Measurements from ENCODE around the gene SH3GL3. TPM values are rescaled to one million over a fixed set of nuclear protein-coding genes. Genes with fewer than 3 reads are reported as not detected.

Gene SH3GL3
- total and polyA plus RNA-seq, 2 of the 8 experiments (the other 6 are each of a cell fraction or from before 2014, with no cell fraction given), result 14.1 to 19.1 TPM

DNA sequence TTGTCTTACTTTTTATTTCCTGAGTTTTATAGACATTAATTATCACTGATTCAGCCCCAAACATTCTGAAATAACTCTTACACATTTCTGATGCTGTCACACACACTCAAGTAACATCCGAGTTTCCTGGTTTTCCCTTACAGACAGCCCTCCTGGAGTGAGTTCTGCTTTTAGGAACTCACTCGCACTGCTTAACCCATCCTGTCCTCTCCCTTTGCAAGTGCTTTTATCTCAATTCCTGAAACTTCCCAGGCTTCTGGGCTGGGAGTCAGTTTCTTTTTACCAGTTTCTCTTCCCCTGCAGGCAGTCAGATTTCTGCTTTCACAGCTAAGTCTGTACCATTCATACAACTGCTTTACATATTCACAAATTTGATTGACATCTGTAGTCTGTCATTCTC lies 15.6 kb upstream of the SH3GL3 start:
- FAIRE-seq, result no peak
- POLR2A ChIA-PET (ENCODE audit: partially characterized antibody), result no interaction called here

More for the DNA sequence above, 15.6 kb upstream of the SH3GL3 start:
- H4K8ac ChIP-seq (ENCODE audit: extremely low read depth, insufficient read depth, low read length), result no peak overlapping the region
- no peaks in the 10 kb centered on the region for H4K20me1 ChIP-seq (replicated peaks in 1 of 2; ENCODE audit: control insufficient read depth in 1 of 2, insufficient read depth in 2 of 2, low read length in 2 of 2)
- no peak overlapping the region for H3K27ac ChIP-seq (ENCODE audit: low read depth, low read length)
- no peak overlapping the region for H3K4me3 ChIP-seq (ENCODE audit: extremely low read depth in 1 of 4, insufficient read depth in 2 of 4, low read depth in 3 of 4, low read length in 4 of 4)
- 58% methylated on average over 2 of the region's 2 CpGs; no CpG with 5 or more reads in 1 of the 2 experiments for WGBS, 2 experiments (ENCODE audit: extremely low coverage in 1 of 2, insufficient coverage in 1 of 2, insufficient read length in 1 of 2, insufficient replicate concordance in 2 of 2, low coverage in 1 of 2, low lambda C conversion rate in 2 of 2, missing lambda C conversion rate in 1 of 2)
- no peak overlapping the region for H2BK20ac ChIP-seq (ENCODE audit: low read length)
- H3K23me2 ChIP-seq (ENCODE audit: low read depth, low read length), result no peaks in the 10 kb centered on the region
- H3K36me3 ChIP-seq (ENCODE audit: control insufficient read depth in 2 of 4, insufficient read depth in 4 of 4, low read length in 3 of 4), result no peaks in the 10 kb centered on the region; a peak in 1 of 8 replicates
- CTCF ChIA-PET (ENCODE audit: partially characterized antibody), result interaction anchor here (0.9 to 1.0 kb wide), 2 partner anchors 161 to 603 kb away, joined by 3 read pairs; no protein-coding TSS in a partner anchor
- no peaks in the 10 kb centered on the region for H3K79me1 ChIP-seq (ENCODE audit: low read depth, low read length)
- no peak overlapping the region for H3K14ac ChIP-seq (ENCODE audit: insufficient read length)
- H2AK5ac ChIP-seq (ENCODE audit: low read depth, low read length), result no peak overlapping the region
- no peaks in the 10 kb centered on the region for H3K79me2 ChIP-seq (ENCODE audit: control insufficient read depth in 1 of 2, insufficient read depth in 2 of 2, low read length in 2 of 2)
- H2AFZ ChIP-seq (ENCODE audit: low read length), result no peak overlapping the region
- H3K56ac ChIP-seq (replicated peaks; ENCODE audit: insufficient read length, low read depth, low read length), result no peak overlapping the region
- H4K91ac ChIP-seq (replicated peaks; ENCODE audit: insufficient read length, low read length), result no peak overlapping the region
- no peak overlapping the region for H2BK5ac ChIP-seq (ENCODE audit: low read depth, low read length)
- H3K4me1 ChIP-seq (replicated peaks in 1 of 4; ENCODE audit: control insufficient read depth in 3 of 4, insufficient read depth in 4 of 4, low read length in 3 of 4), result peaks cover 0 to 4% (median 0%) of the 10 kb centered on the region in 4 experiments; a peak in 1 of 7 replicates
- H3K4me2 ChIP-seq (ENCODE audit: insufficient read depth in 1 of 2, low read depth in 2 of 2, low read length in 2 of 2), result no peak overlapping the region
- DNase-seq (ENCODE audit: low read depth in 1 of 2, low spot score in 2 of 2), result no peak
- no peak overlapping the region for H3K23ac ChIP-seq (ENCODE audit: insufficient read length)
- no peak overlapping the region for H3K4ac ChIP-seq (replicated peaks; ENCODE audit: insufficient read length, low read depth, low read length)
- no peak overlapping the region for H4K5ac ChIP-seq (ENCODE audit: insufficient read length, low read depth, low read length)
- no peaks in the 10 kb centered on the region for H3K9me3 ChIP-seq (ENCODE audit: insufficient read depth in 2 of 2, low read depth in 1 of 2, low read length in 1 of 2)
- no peak overlapping the region for H3K18ac ChIP-seq (ENCODE audit: extremely low read depth, low read length)
- H3K9ac ChIP-seq (replicated peaks in 1 of 4; ENCODE audit: extremely low read depth in 1 of 4, low read depth in 3 of 4, low read length in 3 of 4), result no peak overlapping the region
- H2BK12ac ChIP-seq (ENCODE audit: low read depth, low read length), result no peak overlapping the region
- H2BK15ac ChIP-seq (ENCODE audit: low read length), result no peak overlapping the region
- no peak overlapping the region for H2BK120ac ChIP-seq (replicated peaks; ENCODE audit: low read depth, low read length)
- no peak for TF ChIP-seq EP300 (IDR thresholded peaks at IDR 0.05; ENCODE audit: borderline replicate concordance in 1 of 2, low read depth in 2 of 2, low read length in 2 of 2)
- no peak for TF ChIP-seq TCF12 (IDR thresholded peaks at IDR 0.05; ENCODE audit: low read depth, low read length)
- TF ChIP-seq SIX5 (IDR thresholded peaks at IDR 0.05; ENCODE audit: low read depth, low read length), result no peak
- no peak for TF ChIP-seq GTF2F1 (IDR thresholded peaks at IDR 0.05; ENCODE audit: borderline replicate concordance, low read depth, low read length)
- TF ChIP-seq TEAD4 (IDR thresholded peaks at IDR 0.05; ENCODE audit: low read depth, low read length), result no peak
- no peak for TF ChIP-seq RAD21 (IDR thresholded peaks at IDR 0.05 in 1 of 2, conservative IDR thresholded peaks at IDR 0.05 in 1 of 2; ENCODE audit: low read depth in 2 of 2, low read length in 2 of 2)
- TF ChIP-seq HDAC6 (IDR thresholded peaks at IDR 0.05; ENCODE audit: low read depth, low read length), result no peak
- TF ChIP-seq EGR1 (IDR thresholded peaks at IDR 0.05; ENCODE audit: borderline replicate concordance, low read depth, low read length), result no peak
- no peak for TF ChIP-seq RNF2 (IDR thresholded peaks at IDR 0.05; ENCODE audit: borderline replicate concordance, low read depth, low read length, missing control alignments, poor library complexity, severe bottlenecking)
- no peak for TF ChIP-seq FOSL1 (IDR thresholded peaks at IDR 0.05; ENCODE audit: insufficient read depth, low read depth, low read length)
- H3K27me3 ChIP-seq (replicated peaks in 1 of 4; ENCODE audit: control insufficient read depth in 3 of 4, extremely low read depth in 1 of 4, insufficient read depth in 3 of 4, low read length in 3 of 4), result no peaks in the 10 kb centered on the region

Measured in H1 (cell line).